Right renal pelvis (tissue), 4 donors: Measurements from ENCODE around the gene DET1. TPM values are rescaled to one million over a fixed set of nuclear protein-coding genes. Genes with fewer than 3 reads are reported as not detected.
"Not testable (repeated sequence)": the region's sequence is repeated elsewhere in the genome, so short reads cannot be mapped to it uniquely, and the experiment has no call there.

Experiments
- DNase-seq, 4 donors: peaks; one replicate each; pipeline ENCODE4 v3.0.0-alpha.2; 2013; ENCODE audit warnings: low read depth in 4 of 4, low spot score in 3 of 4, missing footprints in 1 of 4
- polyA plus RNA-seq, 4 donors: library from polyadenylated mRNA; unstranded; fragments of 120-200 nt; gene quantifications; one replicate each; pipeline ENCODE4 v1.2.1, GENCODE V29; 2013; ENCODE audit not compliant: insufficient read length in 4 of 4

Gene DET1
- polyA plus RNA-seq, 4 donors: 12.0 to 15.0 (median 14.5) TPM

- not testable (repeated sequence) for DNase-seq
These were observed 5.4 kb downstream of the DET1 start for GRCh38 chr15:88541111-88541510.

- DNase-seq: not testable (repeated sequence)
These were observed 6.1 kb downstream of the DET1 start for GRCh38 chr15:88540350-88540749.

GRCh38 chr15:88539441-88539840, 7.0 kb downstream of the DET1 start:
- no peak for DNase-seq

GRCh38 chr15:88538972-88539371, 7.5 kb downstream of the DET1 start:
- no peak for DNase-seq

GRCh38 chr15:88537591-88538317, 8.7 kb downstream of the DET1 start:
- DNase-seq: no peak

- no peak for DNase-seq
These were observed 10.7 kb downstream of the DET1 start for GRCh38 chr15:88535607-88536313.

- no peak for DNase-seq
These were observed 11.4 kb downstream of the DET1 start for GRCh38 chr15:88535100-88535499.

- DNase-seq: no peak
These were observed 13.1 kb downstream of the DET1 start for GRCh38 chr15:88533376-88533775.

GRCh38 chr15:88529021-88529630, 17.4 kb downstream of the DET1 start:
- DNase-seq: no peak

- no peak for DNase-seq
These were observed 20.1 kb downstream of the DET1 start for GRCh38 chr15:88526247-88526879.

GRCh38 chr15:88525418-88525817, 21.1 kb downstream of the DET1 start:
- no peak for DNase-seq

GRCh38 chr15:88524094-88524493, 22.4 kb downstream of the DET1 start:
- DNase-seq: not testable (repeated sequence)

GRCh38 chr15:88518903-88519302, 27.6 kb downstream of the DET1 start:
- no peak for DNase-seq

- no peak for DNase-seq
These were observed 33.3 kb downstream of the DET1 start for GRCh38 chr15:88513195-88513594.

GRCh38 chr15:88512601-88513000, 33.9 kb downstream of the DET1 start:
- DNase-seq: no peak

- no peak for DNase-seq
These were observed 34.4 kb downstream of the DET1 start for GRCh38 chr15:88512078-88512477.

- DNase-seq: no peak
These were observed 35.3 kb downstream of the DET1 start for GRCh38 chr15:88511161-88511560.

GRCh38 chr15:88509964-88510363, 36.5 kb downstream of the DET1 start:
- no peak for DNase-seq

- no peak for DNase-seq
These were observed 37.2 kb downstream of the DET1 start for GRCh38 chr15:88509321-88509720.

- no peak for DNase-seq
These were observed 39.9 kb downstream of the DET1 start for GRCh38 chr15:88506628-88507027.

GRCh38 chr15:88505721-88506120, 40.8 kb downstream of the DET1 start:
- DNase-seq: no peak
